Fibroblast of pulmonary artery (primary cell): ENCODE measurements around the gene ETNK1.

ENCODE experiments used
- DNase-seq: peaks from one replicate; pipeline ENCODE4 v3.0.0-alpha.2; 2010; ENCODE audit warnings: low read depth
- H3K4me3 ChIP-seq: replicated peaks from 2 replicates; pipeline ENCODE4 v1.5.1; 2011; ENCODE audit warnings: low read depth, mild to moderate bottlenecking, control low read depth, low read length, moderate library complexity
- CTCF ChIP-seq: IDR thresholded peaks from 2 replicates; pipeline ENCODE4 v1.5.1; 2011; ENCODE audit warnings: mild to moderate bottlenecking, control low read depth, low read length, inconsistent platforms; ENCODE audit errors: missing control alignments

Gene ETNK1

GRCh38 chr12:22656376-22656775 is 31.4 kb downstream of the ETNK1 start:
- TF ChIP-seq CTCF = no peak
- H3K4me3 ChIP-seq = no peak overlapping the region
- no peak for DNase-seq

GRCh38 chr12:22656831-22657230 is 31.9 kb downstream of the ETNK1 start:
- DNase-seq = no peak
- H3K4me3 ChIP-seq = no peak overlapping the region
- TF ChIP-seq CTCF = no peak

DNA sequence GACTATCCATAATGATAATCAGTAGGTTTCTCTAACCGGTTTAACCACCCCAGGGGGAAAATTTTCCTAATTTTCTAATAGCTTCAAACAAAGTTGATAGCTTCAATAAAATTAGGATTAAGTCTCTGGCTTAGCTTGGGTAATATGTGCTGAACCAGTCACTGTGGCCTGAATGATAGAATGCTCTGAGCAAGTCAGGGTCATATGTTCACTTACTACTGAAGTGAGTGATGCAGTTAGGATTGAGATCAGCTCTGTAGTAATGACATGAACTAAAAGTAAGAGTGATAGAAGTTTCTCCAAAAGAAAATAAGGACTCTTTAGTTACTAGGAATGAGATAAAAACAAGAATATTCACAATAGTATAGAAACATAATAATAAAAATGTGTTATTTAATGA is 32.6 kb downstream of the ETNK1 start:
- no peak for TF ChIP-seq CTCF
- peak; percentile 14 for DNase-seq
- H3K4me3 ChIP-seq = no peak overlapping the region

DNA sequence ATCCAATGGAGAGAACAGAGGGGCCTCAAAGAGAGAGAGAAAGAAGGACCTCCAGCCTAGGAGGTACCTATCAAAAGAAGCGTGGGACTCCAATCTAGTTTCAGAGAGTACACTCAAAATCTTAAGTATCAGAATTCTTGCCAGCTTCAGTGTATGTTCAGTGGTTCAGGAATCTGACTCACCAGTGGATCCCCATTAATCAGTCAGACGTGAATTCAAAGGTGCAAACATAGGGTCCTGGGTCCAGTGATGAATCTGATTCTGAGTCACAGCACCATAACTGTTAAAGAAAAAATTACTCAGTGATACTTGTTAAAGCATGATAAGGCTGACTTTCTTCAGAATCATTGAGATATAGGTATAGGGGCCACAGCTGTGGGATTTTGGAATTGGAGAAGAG is 33.2 kb downstream of the ETNK1 start:
- H3K4me3 ChIP-seq = no peak overlapping the region
- TF ChIP-seq CTCF = no peak
- peak; percentile 39 for DNase-seq

GRCh38 chr12:22662356-22662755 is 37.4 kb downstream of the ETNK1 start:
- TF ChIP-seq CTCF = no peak
- H3K4me3 ChIP-seq = no peak overlapping the region
- DNase-seq = no peak

DNA sequence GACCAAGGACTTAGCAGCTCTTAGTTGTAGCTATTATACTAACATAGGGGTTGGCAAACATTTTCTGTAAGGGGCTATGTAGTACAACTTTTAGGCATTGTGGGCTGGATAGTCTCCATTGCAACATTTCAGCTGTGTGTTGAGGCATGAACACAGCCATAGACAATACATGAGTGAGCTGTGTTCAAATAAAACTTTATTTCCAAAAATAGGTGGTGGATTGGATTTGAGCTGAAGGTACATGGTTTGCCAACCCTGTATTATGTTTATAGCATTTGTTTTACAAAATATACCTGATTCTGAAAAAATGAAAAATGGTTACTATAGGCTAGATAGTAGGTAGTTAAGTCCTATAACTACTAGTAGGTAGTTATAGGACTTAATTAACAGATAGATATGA is 40.5 kb downstream of the ETNK1 start:
- TF ChIP-seq CTCF = no peak

GRCh38 chr12:22667122-22667521 is 42.2 kb downstream of the ETNK1 start:
- H3K4me3 ChIP-seq = no peak overlapping the region
- no peak for TF ChIP-seq CTCF

More for the DNA sequence above, 40.5 kb downstream of the ETNK1 start:
- H3K4me3 ChIP-seq = no peak overlapping the region
- DNase-seq = no peak

More at GRCh38 chr12:22667122-22667521, 42.2 kb downstream of the ETNK1 start:
- DNase-seq = no peak
